Choroid plexus epithelial cell (primary cell): ENCODE measurements around the gene WDFY2.
"Not testable (repeated sequence)": the region's sequence is repeated elsewhere in the genome, so short reads cannot be mapped to it uniquely, and the experiment has no call there.

Source experiments
- DNase-seq: peaks from one replicate; pipeline ENCODE4 v3.0.0-alpha.2; 2010; ENCODE audit warnings: low read depth
- H3K4me3 ChIP-seq: 2 replicates; pipeline ENCODE4 v1.5.1; 2011; ENCODE audit warnings: low read depth, mild to moderate bottlenecking, control low read depth, low read length, moderate library complexity
- CTCF ChIP-seq: conservative IDR thresholded peaks from 2 replicates; pipeline ENCODE4 v1.5.1; 2011; ENCODE audit warnings: low read depth, mild to moderate bottlenecking, control low read depth, inconsistent platforms, low read length, moderate library complexity

WDFY2 gene

GRCh38 chr13:51647067-51647466 is 62.8 kb downstream of the WDFY2 start:
- DNase-seq = no peak
- TF ChIP-seq CTCF = no peak
- H3K4me3 ChIP-seq = no peak overlapping the region

- not testable (repeated sequence) for H3K4me3 ChIP-seq, DNase-seq
These were observed 67.9 kb downstream of the WDFY2 start for GRCh38 chr13:51652193-51652592.

GRCh38 chr13:51659276-51660127 is 75.2 kb downstream of the WDFY2 start:
- no peak for TF ChIP-seq CTCF
- DNase-seq = peak; percentile 24
- no peak overlapping the region for H3K4me3 ChIP-seq

GRCh38 chr13:51660813-51661212 is 76.6 kb downstream of the WDFY2 start:
- TF ChIP-seq CTCF = no peak
- no peak overlapping the region for H3K4me3 ChIP-seq
- no peak for DNase-seq

- no peak for TF ChIP-seq CTCF
- DNase-seq = no peak
- no peak overlapping the region for H3K4me3 ChIP-seq
These were observed 80.0 kb downstream of the WDFY2 start for GRCh38 chr13:51663973-51664957.

- TF ChIP-seq CTCF = no peak
These were observed 81.2 kb downstream of the WDFY2 start for GRCh38 chr13:51665456-51665855.

GRCh38 chr13:51666374-51666773 is 82.1 kb downstream of the WDFY2 start:
- no peak for DNase-seq
- H3K4me3 ChIP-seq = no peak overlapping the region
- TF ChIP-seq CTCF = no peak

More at GRCh38 chr13:51665456-51665855, 81.2 kb downstream of the WDFY2 start:
- DNase-seq = no peak
- no peak overlapping the region for H3K4me3 ChIP-seq
